Esophagus muscularis mucosa (tissue), 4 donors: ENCODE data around the gene GIPC1. TPM values are rescaled to one million over a fixed set of nuclear protein-coding genes. Genes with fewer than 3 reads are reported as not detected.

Experiments used
- DNase-seq: peaks from one replicate; pipeline ENCODE4 v3.0.0-alpha.2; 2017; ENCODE audit errors: extremely low spot score
- H3K27ac ChIP-seq, 4 donors: fragments of 200-600 bp; sonication (generic); replicated peaks in 1 of 4; 1 replicate in 3 of 4; 2 replicates in 1 of 4; pipeline ENCODE4 v1.5.1; 2016 to 2019; ENCODE audit warnings: mild to moderate bottlenecking in 1 of 4
- H3K27me3 ChIP-seq, 4 donors: fragments of 200-600 bp; sonication (generic); one replicate each; pipeline versions ENCODE4 v1.5.1 to v1.6.0; 2016 to 2019
- H3K36me3 ChIP-seq, 4 donors: fragments of 200-600 bp; sonication (generic); one replicate each; pipeline ENCODE4 v1.5.1; 2016 to 2019
- H3K4me1 ChIP-seq, 4 donors: fragments of 200-600 bp; sonication (generic); one replicate each; pipeline ENCODE4 v1.5.1; 2016 to 2019
- H3K4me3 ChIP-seq, 4 donors: fragments of 200-600 bp; sonication (generic); 1 replicate in 2 of 4; 2 replicates in 2 of 4; pipeline ENCODE4 v1.5.1; 2016 to 2019; ENCODE audit warnings: mild to moderate bottlenecking in 4 of 4, moderate library complexity in 1 of 4
- H3K9me3 ChIP-seq, 4 donors: fragments of 200-600 bp; sonication (generic); 1 replicate in 3 of 4; 2 replicates in 1 of 4; pipeline ENCODE4 v1.5.1; 2016 to 2019
- CTCF ChIP-seq, 3 experiments: fragments of 200-600 bp in 2 of 3; fragments of 450-650 bp in 1 of 3; sonication (generic) in 2 of 3; IDR thresholded peaks; one replicate each; pipeline ENCODE4 v1.5.1; 2017 to 2019; ENCODE audit warnings: antibody characterized with exemption in 3 of 3, mild to moderate bottlenecking in 2 of 3, moderate library complexity in 1 of 3
- EP300 ChIP-seq: sonication (generic); formaldehyde crosslinking; IDR thresholded peaks from one replicate; pipeline ENCODE4 v1.6.1; 2017; ENCODE audit warnings: antibody characterized with exemption
- POLR2A ChIP-seq: fragments of 450-650 bp; IDR thresholded peaks from one replicate; pipeline ENCODE4 v1.6.1; 2017; ENCODE audit warnings: antibody characterized with exemption, moderate library complexity, mild to moderate bottlenecking, low read depth
- POLR2AphosphoS5 ChIP-seq, 2 donors: sonication (generic); formaldehyde crosslinking; IDR thresholded peaks; one replicate each; pipeline ENCODE4 v1.6.1; 2017; ENCODE audit warnings: antibody characterized with exemption in 2 of 2
- WGBS: methylation state at CpG from one replicate; pipeline ENCODE4 v1.1.5; 2018; 5-methylcytosine and 5-hydroxymethylcytosine counted together
- intact Hi-C: fragments of 100-400 bp; cut with DNase I; formaldehyde crosslinking; loops from one replicate; pipeline ENCODE4 v1.15.1; 2023
- total RNA-seq, 4 donors: library from RNA; depleted of rRNA; stranded (reverse); fragments of >200 nt; gene quantifications; one replicate each; pipeline versions ENCODE4 v1.1.0 to v1.2.1, GENCODE V29; 2016

GIPC1 gene
- total RNA-seq, 4 donors from 2014 or later = 88.5 to 138 (median 108) TPM

DNA sequence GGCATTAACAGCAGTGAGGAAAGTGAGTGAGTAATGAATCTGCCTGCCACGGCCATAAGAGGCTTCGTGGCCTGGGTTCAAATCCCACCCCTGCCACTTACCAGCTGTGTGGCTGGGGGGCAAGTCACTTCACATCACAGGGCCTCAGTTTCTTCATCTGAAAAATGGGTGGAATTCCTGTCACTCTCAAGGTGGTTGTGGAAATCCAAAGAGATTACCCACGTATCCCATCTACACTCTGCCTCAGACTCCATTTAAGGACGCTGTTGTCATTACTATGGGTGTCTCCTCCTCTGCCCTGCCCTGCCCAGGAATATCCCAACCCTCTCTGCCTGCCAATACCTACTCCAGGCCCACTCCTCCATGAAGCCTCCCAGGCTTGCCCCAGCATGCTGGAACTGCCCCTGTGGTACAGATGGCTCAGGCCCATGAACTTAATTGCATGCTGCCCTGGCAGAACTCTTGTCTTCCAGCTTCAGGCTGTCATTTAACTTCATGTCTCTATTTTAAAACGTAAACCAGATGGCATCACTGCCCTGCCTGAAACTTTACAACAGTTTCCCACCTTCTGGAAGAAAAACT lies 3.1 kb downstream of the GIPC1 start:
- no peaks in the 10 kb centered on the region for H3K9me3 ChIP-seq

DNA sequence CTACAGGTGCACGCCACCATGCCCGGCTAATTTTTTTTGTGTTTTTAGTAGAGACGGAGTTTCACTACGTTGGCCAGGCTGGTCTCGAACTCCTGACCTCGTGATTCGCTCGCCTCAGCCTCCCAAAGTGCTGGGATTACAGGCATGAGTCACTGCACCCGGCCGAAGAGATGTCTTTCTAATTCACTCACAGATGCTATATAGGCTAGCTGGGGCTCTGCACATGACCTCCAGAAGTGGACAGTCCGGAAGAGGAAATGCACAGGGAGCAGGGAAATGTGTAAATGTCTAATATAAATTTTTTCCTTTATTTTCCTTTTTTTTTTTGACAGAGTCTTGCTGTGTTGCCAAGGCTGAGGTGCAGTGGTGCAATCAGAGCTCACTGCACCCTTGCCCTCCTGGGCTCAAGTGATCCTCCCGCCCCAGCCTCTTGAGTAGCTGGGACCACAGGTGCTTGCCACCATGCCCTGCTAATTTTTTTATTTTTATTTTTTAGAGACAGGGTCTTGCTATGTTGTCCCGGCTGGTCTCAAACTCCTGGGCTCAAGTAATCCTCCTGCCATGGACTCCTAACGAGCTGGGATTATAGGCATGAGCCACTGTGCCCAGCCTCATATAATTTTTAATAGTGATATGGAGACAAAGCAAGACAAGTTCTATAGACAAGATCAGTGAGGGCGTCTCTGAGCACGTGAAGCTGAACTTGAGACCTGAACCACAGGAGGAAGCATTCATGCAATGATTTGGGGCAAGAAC lies 8.4 kb downstream of the GIPC1 start:
- Histone ChIP-seq H3K36me3 (peaks cover 10 to 89% (median 60%) of the 10 kb centered on the region in 4 donors), H3K9me3 (no peaks in the 10 kb centered on the region), H3K27ac (no peak overlapping the region), H3K4me1 (peaks cover 0 to 5% (median 1%) of the 10 kb centered on the region in 4 donors), H3K27me3 (no peaks in the 10 kb centered on the region), H3K4me3 (no peak overlapping the region)
- TF ChIP-seq POLR2A (no peak), EP300 (no peak), CTCF (IDR thresholded peaks at IDR 0.05) (no peak), POLR2AphosphoS5 (IDR thresholded peaks at IDR 0.05) (no peak)
- DNase-seq = no peak
- WGBS = 92% methylated on average over 14 of the region's 16 CpGs
- intact Hi-C loops = no loop called here

More for the DNA sequence above, 3.1 kb downstream of the GIPC1 start:
- Histone ChIP-seq H3K36me3 (peaks cover 5 to 50% (median 41%) of the 10 kb centered on the region in 4 donors), H3K27me3 (no peaks in the 10 kb centered on the region), H3K27ac (no peak overlapping the region), H3K4me1 (peaks cover 25 to 51% (median 37%) of the 10 kb centered on the region in 4 donors), H3K4me3 (no peak overlapping the region)
- WGBS = 79% methylated on average over 5 of the region's 5 CpGs
- intact Hi-C loops = no loop called here
- no peak for DNase-seq
- TF ChIP-seq EP300 (no peak), POLR2A (no peak), CTCF (IDR thresholded peaks at IDR 0.05) (no peak), POLR2AphosphoS5 (IDR thresholded peaks at IDR 0.05) (no peak)

- no peak for DNase-seq
- Histone ChIP-seq H3K9me3 (no peaks in the 10 kb centered on the region), H3K27me3 (no peaks in the 10 kb centered on the region), H3K36me3 (peaks cover 20 to 87% (median 61%) of the 10 kb centered on the region in 4 donors), H3K4me1 (peaks cover 0 to 28% (median 14%) of the 10 kb centered on the region in 4 donors), H3K27ac (no peak overlapping the region), H3K4me3 (no peak overlapping the region)
- WGBS = no CpG with 5 or more reads among the region's 18 CpGs
- intact Hi-C loops = no loop called here
- TF ChIP-seq CTCF (IDR thresholded peaks at IDR 0.05) (no peak), EP300 (no peak), POLR2AphosphoS5 (IDR thresholded peaks at IDR 0.05) (no peak), POLR2A (no peak)
Observed at GRCh38 chr19:14482172-14482941, 13.6 kb downstream of the GIPC1 start.

- Histone ChIP-seq H3K27ac (no peak overlapping the region), H3K4me3 (no peak overlapping the region), H3K27me3 (peaks cover 0 to under 1% (median 0%) of the 10 kb centered on the region in 4 donors), H3K4me1 (peaks cover under 1 to 39% (median 28%) of the 10 kb centered on the region in 4 donors), H3K9me3 (no peaks in the 10 kb centered on the region), H3K36me3 (peaks cover 20 to 78% (median 60%) of the 10 kb centered on the region in 4 donors)
- no peak for DNase-seq
- intact Hi-C loops = no loop called here
- WGBS = 83% methylated on average over 4 of the region's 5 CpGs
- no peak for TF ChIP-seq EP300
- no peak for TF ChIP-seq POLR2AphosphoS5 (IDR thresholded peaks at IDR 0.05)
- no peak for TF ChIP-seq POLR2A
- no peak for TF ChIP-seq CTCF (IDR thresholded peaks at IDR 0.05)
Observed at GRCh38 chr19:14480700-14481079, 15.2 kb downstream of the GIPC1 start.
